ENCODE data around the gene PCGF3.

GRCh38 chr4:726838-727237 is 21.2 kb downstream of the PCGF3 start:
- TF ChIP-seq, protein P1, sequence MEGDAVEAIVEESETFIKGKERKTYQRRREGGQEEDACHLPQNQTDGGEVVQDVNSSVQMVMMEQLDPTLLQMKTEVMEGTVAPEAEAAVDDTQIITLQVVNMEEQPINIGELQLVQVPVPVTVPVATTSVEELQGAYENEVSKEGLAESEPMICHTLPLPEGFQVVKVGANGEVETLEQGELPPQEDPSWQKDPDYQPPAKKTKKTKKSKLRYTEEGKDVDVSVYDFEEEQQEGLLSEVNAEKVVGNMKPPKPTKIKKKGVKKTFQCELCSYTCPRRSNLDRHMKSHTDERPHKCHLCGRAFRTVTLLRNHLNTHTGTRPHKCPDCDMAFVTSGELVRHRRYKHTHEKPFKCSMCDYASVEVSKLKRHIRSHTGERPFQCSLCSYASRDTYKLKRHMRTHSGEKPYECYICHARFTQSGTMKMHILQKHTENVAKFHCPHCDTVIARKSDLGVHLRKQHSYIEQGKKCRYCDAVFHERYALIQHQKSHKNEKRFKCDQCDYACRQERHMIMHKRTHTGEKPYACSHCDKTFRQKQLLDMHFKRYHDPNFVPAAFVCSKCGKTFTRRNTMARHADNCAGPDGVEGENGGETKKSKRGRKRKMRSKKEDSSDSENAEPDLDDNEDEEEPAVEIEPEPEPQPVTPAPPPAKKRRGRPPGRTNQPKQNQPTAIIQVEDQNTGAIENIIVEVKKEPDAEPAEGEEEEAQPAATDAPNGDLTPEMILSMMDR (IDR thresholded peaks at IDR 0.05) = no peak
- TF ChIP-seq POLR2A (IDR thresholded peaks at IDR 0.05) = no peak

All from tibial nerve (tissue), 3 donors.